Activated CD8-positive, alpha-beta memory T cell treated with anti-CD3 and anti-CD28 coated beads for 4 hours (primary cell): Measurements from ENCODE around the gene RPUSD3.
"Not testable (repeated sequence)": the region's sequence is repeated elsewhere in the genome, so short reads cannot be mapped to it uniquely, and the experiment has no call there.

ENCODE experiments used
- DNase-seq, 2 donors: peaks; one replicate each; pipeline ENCODE4 v3.0.0-alpha.2; 2020; ENCODE audit warnings: low read depth in 2 of 2

RPUSD3 gene

GRCh38 chr3:9843715-9844438, at the start of gene RPUSD3:
Gene RPUSD3, minus strand, starts transcription at chr3:9844008. Its CDS starts 18 bp downstream, at chr3:9843990.
- DNase-seq = peak; percentile 90 to 93

- no peak for DNase-seq
Measured at GRCh38 chr3:9891072-9891622, 47.3 kb upstream of the RPUSD3 start.

- DNase-seq = peak; percentile 84 to 87
Measured at GRCh38 chr3:9890249-9891071, 46.7 kb upstream of the RPUSD3 start, which contains the start of gene JAGN1. Gene JAGN1, plus strand, starts transcription at chr3:9890610. Its CDS starts 113 bp downstream, at chr3:9890723.

- DNase-seq = no peak
Measured at GRCh38 chr3:9889405-9889804, 45.6 kb upstream of the RPUSD3 start.

- no peak for DNase-seq
Measured at GRCh38 chr3:9888540-9888939, 44.7 kb upstream of the RPUSD3 start.

GRCh38 chr3:9887480-9887879, 43.7 kb upstream of the RPUSD3 start:
- no peak for DNase-seq

GRCh38 chr3:9886328-9886727, 42.5 kb upstream of the RPUSD3 start:
- DNase-seq = no peak

- DNase-seq = no peak
Measured at GRCh38 chr3:9884555-9885165, 40.9 kb upstream of the RPUSD3 start.

- DNase-seq = no peak
Measured at GRCh38 chr3:9883706-9884554, 40.1 kb upstream of the RPUSD3 start.

GRCh38 chr3:9881441-9881840, 37.6 kb upstream of the RPUSD3 start:
- no peak for DNase-seq

- no peak for DNase-seq
Measured at GRCh38 chr3:9879830-9880549, 36.2 kb upstream of the RPUSD3 start, which contains the start of gene CIDEC. Gene CIDEC, minus strand, starts transcription at chr3:9880253. Its CDS starts 1,767 bp downstream, at chr3:9878486.

GRCh38 chr3:9878700-9879099, 34.9 kb upstream of the RPUSD3 start:
- no peak for DNase-seq

GRCh38 chr3:9876991-9877390, 33.2 kb upstream of the RPUSD3 start:
- DNase-seq = no peak

GRCh38 chr3:9876255-9876654, 32.4 kb upstream of the RPUSD3 start:
- not testable (repeated sequence) for DNase-seq

- DNase-seq = no peak
Measured at GRCh38 chr3:9875448-9875847, 31.6 kb upstream of the RPUSD3 start.

- DNase-seq = not testable (repeated sequence)
Measured at GRCh38 chr3:9872067-9872466, 28.3 kb upstream of the RPUSD3 start.

- DNase-seq = no peak
Measured at GRCh38 chr3:9870978-9871377, 27.2 kb upstream of the RPUSD3 start.

GRCh38 chr3:9869955-9870354, 26.1 kb upstream of the RPUSD3 start:
- DNase-seq = no peak

GRCh38 chr3:9867106-9867505, 23.3 kb upstream of the RPUSD3 start:
- DNase-seq = no peak

GRCh38 chr3:9866639-9867038, 22.8 kb upstream of the RPUSD3 start:
- DNase-seq = no peak
